Fibroblast of the conjunctiva (primary cell): Measurements from ENCODE around the gene DVL1.
"Not testable (repeated sequence)": the region's sequence is repeated elsewhere in the genome, so short reads cannot be mapped to it uniquely, and the experiment has no call there.

Experiments
- DNase-seq: peaks from one replicate; pipeline ENCODE4 v3.0.0-alpha.2; 2010; ENCODE audit warnings: low read depth

Gene DVL1

DNA sequence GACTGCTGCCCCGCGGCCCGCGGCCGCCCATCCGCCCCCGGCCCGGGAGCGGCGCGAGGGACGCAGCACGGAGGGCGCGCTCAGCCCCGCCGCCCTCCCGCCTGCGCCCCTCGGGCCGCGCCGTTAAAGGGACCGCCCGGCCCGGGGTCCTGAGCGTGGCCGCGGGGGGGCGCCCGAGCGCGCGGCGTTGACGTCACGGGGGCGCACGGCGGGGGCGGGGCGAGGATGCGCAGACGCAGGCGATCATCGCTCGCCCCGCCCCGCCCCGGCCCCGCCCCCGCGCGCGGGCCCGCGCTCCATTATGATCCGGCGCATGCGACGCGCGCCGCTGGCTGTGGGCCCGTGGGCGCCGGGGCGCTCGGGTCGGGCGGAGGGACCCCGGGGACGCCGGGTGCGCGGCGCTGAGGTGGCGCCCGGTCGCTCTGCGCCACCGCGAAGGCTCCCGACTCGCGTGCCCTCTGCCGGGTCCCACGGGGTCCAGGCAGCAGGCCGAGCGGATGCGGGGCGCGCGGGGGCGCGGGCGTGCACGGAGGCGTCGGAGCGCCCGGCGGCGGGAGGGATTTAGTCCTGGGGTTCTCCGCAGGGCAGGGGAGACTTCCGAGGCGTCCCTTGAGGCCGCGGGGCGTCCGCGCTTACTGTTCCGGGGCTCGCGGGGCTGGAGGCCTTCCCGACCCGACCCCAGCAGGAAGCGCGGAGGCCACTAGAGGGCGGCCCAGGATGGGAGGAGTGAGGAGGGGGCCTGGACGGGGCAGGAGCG is at the start of gene DVL1:
Gene DVL1 (minus strand): TSS at position 163 of the 757 bp plus-strand sequence. CDS start 353 bp downstream, outside the sequence.
- DNase-seq = peak; percentile 44

DNA sequence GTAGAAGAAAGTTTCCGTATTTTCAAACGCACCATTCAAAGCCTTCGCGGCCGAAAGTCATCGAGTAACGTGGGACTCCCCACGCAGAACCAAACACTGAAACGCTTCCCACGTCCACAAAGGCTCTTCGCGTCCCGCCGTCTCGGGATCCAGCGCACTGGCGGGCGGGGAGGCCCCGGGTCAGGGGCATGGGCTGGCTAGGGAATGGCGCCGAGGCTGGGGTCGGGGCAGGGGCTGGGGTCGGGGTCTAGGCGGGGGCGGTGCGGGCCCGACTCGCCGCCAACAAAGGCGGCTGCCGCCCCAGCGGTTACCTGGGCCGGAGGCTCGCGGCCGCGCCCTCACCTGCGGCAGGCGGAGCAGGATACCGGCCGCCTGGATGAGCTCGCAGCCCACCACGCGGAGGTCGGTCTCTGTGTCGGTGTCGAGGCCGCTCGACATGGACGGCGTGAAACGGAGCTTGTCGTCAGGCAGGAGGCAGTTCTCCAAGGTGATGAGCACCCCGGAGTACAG is 49.5 kb upstream of the DVL1 start:
- no peak for DNase-seq

DNA sequence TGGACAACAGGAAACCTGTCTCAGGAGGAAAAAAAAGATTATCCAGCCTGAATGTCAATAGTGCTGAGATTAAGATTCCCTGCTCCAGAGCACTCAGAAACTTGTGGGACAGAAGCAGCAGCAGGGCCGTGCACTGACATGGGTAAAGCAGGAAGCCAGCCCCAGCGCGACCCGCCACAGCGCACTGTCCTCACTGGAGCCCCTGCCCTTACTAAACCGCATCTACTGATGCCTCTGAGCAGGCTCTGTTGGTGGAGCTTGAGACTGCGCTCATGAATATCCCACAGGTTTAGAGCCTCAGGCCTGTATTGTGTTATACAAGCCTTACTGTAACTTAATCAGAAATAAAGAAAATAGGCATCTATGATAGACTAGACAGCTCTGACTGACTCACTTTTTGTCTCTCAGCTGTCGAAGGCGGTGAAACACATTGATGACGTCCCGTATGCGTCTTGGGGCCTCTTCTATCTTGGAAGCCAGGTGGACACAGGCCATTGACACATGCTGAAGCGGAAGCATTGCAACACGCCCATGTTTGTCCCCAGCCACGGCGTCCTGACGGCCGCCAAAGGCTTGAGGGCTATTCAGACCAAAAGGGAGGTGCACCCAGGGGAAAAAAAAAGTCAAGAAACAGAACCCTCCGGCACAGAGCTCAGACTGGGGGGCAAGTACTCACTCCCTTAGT is 48.8 kb upstream of the DVL1 start:
- no peak for DNase-seq

DNA sequence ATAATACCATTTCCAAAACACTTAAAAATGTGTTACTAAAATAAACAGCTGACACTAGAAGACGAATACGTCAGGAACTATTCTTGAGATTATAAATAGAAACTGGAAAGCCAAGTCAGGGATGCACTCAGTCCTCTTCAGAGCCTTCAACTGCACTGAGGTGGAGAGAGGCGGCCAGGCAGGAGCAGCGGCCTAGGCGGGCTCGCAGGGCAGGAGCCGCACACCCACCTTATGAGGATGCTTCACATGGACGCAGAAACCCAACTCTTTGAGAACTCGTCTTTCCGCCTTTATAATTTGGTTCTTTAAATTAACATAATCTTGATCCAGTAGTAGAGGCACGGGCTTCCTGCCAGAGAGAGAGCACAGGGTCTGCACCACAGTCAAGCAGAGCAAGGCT is 45.9 kb upstream of the DVL1 start:
- no peak for DNase-seq

DNA sequence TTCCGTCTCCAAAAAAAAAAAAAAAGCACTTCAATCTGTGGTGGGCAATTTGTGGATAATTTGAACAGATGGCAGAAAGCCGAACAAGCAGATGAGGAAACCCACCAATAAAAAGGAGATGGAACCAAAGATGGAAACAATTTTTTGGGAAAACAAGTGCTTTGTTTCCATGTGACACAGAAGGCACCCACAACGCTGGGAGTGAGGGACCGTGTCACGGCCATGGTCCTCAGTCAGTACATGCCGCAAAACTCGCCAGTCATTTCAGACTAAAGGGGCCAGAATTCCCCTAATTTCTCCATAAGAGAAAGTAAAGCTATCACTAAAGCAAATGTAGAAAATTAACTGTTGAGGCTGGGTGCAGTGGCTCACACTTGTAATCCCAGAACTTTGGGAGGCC is 44.9 kb upstream of the DVL1 start:
- DNase-seq = no peak

DNA sequence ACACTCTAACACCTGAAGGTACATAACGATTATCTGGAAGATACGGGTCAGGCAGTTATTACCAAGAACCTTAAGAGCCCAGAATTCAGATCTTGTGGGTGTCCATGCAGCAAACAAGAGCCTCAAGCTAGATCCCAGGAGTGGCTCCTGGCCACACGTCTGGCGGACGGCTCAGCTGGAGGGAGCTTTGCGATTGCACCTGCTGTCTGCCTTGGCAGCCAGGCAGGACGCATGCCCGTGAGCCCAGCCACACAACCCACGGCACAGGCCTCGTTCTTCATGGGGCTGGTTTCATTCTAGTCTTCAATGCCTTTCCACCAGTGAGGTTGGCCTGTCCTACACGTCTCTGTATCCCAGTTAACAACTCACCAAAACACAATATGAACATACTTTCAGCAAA is 44.2 kb upstream of the DVL1 start:
- no peak for DNase-seq

DNA sequence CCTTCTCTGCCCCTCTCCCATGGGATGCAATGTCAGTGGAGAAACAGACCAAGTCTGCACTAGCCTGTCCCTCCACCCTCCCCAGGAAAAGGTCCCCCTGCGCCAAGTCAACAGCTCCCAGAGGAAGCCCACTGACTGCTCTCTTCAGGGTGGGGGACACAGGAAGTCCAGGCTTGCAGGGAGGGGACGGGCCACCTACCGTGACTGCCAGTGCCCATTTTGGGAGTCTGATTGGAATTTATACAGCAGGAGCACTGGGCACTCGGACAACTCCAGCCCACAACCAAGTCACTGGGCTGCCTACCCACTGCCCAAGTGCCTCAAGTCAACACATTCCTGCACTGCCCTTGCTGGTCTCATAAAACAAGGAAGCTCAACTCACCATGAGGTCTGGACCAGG is 43.8 kb upstream of the DVL1 start:
- DNase-seq = no peak

DNA sequence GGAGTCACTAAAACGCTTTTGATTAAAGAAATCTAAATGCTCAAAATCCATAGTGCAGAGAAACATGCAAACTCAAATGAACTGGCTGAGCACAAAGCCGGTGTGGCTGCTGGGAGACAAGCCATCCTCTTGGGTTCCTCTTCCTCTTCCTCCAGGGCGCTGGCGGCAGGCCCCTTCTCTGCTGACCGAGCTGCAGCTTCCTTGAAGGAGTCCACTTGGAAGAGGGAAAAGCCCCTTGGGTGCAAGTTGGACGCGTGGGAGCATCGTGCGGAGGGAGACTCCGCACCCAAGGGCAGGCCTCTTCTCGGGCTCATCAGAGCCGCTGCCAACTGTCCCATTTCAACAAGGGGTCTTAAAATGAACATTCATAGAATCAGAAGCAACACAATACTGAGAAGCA is 42.0 kb upstream of the DVL1 start:
- no peak for DNase-seq

DNA sequence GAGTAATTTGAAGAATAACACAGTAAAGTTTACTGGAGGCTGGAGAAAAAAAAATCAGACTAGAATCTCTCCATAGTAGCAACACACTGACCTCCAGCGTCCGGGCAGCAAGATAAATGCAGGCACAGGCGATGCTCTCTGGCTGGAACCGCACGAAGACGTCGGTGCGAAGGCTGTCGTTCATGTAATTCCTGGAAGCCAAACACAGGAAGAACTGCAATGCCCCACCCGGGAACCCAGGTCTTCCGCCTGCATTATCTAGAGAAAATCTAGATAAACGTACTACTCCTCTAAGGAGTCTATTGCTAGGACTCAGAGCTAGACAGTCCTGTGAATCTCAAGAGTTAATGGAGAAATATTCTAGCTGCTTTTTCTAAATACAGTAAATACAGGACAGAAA is 41.5 kb upstream of the DVL1 start:
- DNase-seq = no peak

DNA sequence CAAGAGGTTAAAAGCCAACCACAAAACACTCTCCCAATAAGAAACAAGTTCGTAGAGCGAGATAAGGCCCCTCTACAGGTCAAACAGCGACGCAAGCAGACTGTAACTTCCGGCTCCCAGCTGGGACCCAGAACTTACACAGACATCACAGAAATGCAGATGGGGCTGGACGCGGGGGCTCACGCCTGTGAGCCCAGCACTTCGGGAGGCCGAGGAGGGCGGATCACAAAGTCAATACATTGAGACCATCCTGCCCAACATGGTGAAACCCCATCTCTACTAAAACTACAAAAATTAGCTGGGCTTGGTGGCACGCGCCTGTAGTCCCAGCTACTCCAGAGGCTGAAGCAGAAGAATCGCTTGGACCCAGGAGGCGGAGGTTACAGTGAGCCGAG is 38.9 kb upstream of the DVL1 start:
- no peak for DNase-seq

DNA sequence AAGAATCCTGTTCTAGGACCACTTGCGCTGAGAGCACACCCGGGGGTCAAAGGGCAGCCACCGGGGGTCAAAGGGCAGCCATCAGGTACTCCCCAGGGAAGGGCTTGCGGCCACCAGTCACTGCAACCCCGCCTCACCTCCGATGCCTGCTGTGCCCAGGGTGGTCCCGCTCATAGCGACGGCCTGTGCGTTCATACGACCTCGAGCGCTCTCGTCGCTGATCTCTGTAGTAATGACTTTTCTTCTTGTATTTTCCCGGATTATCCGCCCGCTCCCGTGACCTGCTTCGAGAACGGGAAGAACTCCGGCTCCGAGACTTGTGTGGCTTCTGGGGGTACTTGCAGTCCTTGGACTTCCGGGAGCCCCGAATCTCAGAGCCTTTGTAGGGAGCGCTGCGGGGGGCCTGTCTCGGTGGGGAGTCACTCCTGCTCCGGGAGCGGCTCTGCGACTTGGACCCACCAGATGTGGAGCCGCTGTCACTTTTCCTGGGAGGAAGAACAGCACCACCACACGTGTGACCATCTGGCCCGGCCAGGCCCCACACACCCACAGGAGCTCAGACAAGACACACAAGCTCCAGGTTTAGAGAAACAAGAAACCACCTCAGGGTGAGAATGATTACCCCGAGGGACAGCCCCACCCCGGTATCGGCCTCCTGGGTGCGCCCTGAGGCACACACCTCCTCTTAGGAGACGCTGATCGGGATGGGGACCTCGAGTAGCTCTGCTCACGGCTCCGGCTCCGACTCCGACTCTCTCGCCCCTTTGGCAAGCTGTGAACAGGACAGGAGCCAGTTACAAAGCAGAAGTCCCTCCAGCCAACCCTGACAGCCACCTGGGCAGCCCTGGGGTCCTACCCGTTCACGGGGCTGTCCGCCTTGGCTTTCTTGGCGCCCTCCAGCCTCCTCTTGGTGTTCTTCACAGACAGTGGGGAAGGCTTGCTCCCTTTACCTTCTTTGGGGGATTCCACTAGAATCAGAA is 38.2 kb upstream of the DVL1 start:
- DNase-seq = no peak

DNA sequence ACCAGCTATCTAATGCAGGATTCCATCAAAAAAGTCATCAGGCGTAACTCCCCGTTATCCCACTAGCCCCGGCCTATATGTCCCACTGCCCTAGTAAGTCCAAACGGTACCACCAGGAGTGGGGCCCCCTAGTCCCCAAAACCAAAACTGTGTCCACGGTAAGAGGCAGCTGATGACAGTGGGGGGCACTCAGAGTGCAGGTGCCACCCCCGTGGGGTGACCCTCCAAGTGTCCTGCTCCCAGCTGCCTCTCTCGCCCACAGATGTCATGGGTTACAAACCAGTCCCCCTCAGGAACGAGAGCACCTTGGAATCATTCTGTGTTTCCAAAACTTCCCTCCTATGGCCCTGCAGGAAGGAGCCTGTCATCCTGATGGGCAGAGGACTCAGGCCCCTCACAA is 36.7 kb upstream of the DVL1 start:
- DNase-seq = no peak

DNA sequence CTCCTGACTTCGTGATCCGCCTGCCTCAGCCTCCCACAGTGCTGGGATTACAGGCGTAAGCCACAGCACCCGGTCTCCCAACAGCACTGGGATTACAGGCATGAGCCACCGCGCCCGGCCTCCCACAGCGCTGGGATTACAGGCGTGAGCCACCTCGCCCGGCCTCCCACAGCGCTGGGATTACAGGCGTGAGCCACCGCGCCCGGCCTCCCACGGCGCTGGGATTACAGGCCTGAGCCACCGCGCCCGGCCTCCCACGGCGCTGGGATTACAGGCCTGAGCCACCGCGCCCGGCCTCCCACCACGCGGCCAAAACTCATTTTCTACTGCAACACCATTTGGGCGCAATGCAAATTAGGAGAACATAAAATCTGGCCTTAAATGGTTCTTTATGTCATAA is 36.1 kb upstream of the DVL1 start:
- DNase-seq = not testable (repeated sequence)

DNA sequence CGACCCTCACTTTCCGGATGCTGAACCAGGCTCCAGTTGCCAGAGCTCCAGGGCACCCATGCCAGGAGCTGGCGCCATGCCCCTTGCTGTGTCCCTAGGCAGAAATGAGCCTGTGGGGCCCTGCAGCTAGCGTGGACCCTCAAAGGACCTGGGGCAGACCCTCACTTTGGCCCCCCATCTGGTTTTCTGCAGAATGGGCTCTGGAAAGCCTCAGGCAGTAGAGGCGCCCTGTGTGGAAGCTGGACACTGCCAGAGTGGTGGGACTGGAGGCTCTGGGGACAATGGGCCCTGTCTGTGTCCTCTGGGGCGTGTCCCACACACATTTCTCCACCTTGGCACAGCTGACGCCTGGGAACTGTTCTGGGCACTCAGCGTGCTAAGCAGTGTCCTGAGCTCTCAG is 32.1 kb upstream of the DVL1 start:
- DNase-seq = no peak

DNA sequence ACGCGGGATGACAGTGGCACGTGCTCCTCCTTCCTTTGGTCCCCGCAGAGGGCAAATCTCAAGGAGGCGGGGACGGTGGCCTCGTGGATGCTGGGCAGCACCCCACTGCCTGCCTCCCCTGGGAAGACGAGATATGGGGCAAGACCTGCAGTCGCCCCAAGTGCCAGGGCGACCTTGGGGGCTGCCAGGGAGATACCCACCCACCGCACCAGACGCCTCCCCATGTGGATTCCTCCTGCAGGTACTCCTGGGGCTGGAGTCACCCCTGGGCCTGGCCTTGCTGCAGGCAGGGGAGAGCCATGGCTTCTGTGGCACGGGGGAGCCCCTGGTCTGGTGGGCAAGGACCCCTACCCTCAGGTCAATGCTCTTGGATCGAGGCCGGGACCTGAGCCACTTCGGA is 31.6 kb upstream of the DVL1 start:
- no peak for DNase-seq

DNA sequence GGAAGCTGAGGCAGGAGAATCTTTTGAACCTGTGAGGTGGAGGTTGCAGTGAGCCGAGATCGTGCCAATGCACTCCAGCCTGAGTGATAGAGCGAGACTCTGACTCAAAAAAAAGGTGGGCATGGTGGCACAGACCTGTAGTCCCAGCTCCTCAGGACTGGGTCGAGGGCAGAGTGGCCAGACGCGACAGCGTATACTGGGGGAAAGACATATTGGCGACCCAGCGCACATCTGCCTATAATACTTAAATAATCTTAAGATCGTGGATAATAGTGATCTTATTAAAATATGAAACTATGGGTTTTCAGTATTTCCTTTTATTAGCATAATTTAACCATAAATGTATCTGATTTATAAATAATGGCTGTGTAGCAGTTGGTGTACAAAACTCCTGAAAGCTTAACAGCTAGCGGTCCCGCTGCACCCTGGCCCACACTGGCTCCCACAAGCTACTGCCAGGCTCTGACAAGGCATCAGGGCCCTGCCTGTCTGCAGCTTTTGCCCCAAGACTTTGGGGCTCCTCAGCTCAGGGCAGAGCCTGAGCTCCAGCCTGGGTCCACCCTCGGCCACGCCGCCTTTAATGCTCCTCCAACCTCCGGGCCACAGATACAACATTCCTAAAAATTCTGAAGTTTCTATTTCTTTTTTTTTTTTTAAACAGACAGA is 28.5 kb upstream of the DVL1 start:
- DNase-seq = no peak

DNA sequence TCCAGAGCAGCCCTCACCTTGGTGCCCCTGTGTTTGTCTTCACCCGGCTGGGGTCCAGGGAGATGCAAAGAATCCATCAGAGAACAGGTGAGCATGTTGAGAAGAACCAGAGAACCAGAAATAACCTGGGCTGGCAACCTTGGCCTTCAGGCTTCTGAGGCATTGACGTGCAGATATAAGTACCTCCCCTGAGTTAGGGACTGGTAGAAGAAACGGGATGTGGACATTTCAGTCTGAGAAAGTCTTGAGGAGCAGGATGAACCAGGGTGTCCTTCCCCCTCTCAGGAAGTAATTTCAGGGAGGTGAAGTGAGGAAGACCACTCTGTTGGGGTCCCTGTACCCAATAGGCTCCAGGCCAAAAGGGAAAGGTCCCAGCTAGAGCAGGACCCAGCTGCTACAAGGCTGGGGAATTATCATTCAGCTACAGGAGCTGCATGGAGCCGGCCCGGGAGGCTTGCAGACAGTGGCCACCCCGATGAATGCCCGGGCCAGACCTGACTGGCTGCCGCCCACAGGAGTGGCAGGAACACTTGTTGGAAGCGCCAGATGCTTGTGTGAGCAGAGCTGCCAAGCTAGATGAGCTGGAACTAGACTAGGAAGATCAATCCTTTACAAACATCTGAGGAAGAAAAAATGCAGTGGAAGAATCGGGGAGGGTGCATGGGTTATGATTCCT is 27.5 kb upstream of the DVL1 start:
- no peak for DNase-seq

DNA sequence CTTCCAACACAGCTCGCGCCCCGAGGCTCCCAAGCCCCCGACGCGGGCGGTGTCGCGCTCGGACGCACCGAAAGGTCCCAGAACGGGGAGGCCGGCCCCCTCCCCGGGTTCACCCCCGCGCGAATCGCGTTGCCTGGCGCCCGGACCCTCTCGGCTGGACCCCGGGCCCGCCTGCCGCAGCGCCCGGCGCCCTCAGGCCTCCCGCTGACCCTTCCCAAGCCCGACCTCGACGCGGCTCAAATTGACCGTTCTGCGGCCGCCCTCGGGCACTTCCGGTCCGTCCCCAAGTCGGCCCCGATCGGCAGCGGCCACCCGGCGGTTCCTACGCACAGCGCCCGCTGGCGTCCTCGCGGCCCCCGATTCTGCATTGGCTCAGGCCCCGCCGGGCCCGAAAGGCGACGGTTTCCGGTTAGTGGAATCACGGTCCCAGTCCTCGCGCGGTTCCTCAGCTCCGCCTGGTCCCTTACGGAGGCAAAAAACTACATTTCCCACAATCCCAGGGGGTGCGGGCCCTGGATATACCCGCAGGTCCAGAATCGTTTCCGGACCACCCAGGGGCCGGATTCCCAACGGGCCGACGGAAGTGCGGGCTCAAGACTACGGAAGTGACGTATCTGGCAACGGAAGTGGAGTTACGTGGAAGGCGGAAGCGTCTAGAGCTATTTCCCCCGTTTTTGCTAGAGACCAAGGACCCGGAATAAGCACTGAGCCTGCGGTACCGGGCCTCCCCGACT is 25.9 kb upstream of the DVL1 start, which contains the start of gene AURKAIP1:
Gene AURKAIP1 (minus strand): TSS at position 279 of the 734 bp plus-strand sequence. CDS start 451 bp downstream, outside the sequence.
- peak; percentile 99 for DNase-seq

DNA sequence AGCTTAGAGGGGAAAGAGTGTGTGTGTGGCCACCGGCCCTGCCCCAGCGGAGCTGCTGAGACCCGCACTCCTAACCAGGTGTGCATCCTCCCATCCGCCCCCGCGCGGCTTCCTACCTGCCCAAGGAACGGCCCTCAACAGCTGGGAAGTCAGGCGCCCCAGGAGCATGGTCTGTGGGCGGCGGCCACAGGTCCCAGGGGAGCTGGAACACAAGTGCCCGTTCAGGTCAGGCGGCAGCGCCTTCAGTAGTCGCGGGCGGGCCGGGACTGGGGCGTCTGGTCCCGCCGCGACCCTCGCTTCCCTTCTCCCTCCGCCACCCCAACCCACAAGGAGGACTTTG is 25.3 kb upstream of the DVL1 start:
- no peak for DNase-seq

DNA sequence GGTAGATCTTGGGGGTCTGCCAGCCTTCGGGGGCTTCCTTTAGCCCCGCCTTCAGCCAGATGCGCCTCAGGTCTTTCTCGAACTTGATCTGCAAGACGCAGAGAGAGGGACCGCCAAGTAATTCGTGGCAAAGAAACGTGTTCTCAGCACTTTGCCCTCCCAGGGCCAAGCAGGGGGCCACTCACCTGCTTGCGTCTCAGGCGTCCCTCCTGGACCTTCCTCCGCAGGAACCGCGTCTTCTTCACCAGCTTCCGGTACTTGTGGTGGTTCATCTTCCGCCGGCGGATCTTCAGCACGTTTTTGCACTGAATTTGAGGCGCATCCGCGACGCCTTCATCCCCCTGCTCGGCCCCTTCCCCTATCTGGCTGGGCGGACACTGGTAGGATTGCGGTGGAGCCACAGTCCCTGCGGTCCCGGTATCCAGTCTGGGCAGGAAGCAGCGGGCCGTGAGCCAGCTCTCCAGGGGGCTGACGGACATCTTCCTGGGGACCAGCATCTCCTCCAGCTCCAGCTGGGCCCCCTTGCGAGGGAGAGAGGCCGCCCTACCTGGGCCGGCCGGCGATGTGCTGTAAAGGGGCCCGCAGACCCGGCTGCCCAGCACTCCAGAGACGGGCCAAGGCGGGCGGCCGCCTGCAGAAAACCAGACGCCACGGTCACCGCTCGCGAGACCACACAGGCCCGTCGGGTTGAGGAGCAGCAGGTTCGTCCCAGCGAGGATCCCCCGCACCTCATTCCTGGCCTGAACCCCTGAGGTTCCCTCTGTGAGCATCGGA is 24.8 kb upstream of the DVL1 start:
- DNase-seq = no peak
